GM21619 (cell line): ENCODE results near the gene RRAD.
"Not testable (repeated sequence)": the region's sequence is repeated elsewhere in the genome, so short reads cannot be mapped to it uniquely, and the experiment has no call there.

Experiments used
- ATAC-seq: cut with Tn5 transposase; IDR thresholded peaks from one replicate; pipeline ENCODE4 v1.9.1; 2021; ENCODE audit not compliant: unreplicated experiment

Gene RRAD

GRCh38 chr16:66950971-66951790 lies 25.8 kb upstream of the RRAD start:
- no peak for ATAC-seq

GRCh38 chr16:66950437-66950836 lies 25.1 kb upstream of the RRAD start:
- no peak for ATAC-seq

- ATAC-seq = no peak
Observed at GRCh38 chr16:66949472-66949871, 24.1 kb upstream of the RRAD start.

DNA sequence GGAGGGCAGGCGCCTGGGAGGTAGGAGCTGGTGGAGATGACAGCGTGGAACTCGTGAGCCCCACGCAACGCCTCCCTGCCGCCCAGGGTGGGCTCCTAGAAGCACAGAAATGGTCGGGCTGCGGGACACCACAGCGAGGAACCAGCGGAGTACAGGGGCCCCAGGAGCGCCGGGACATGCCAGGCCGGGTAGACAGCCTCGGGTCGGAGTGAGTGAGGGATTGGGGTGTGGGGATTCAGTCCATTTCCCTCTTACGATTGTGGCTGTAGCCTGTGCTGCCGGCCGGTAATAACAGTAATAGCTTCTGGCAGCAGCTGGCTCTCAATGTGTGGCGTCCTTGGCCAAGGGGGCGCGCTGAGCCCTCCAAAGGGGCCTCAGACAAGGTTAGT lies 23.5 kb upstream of the RRAD start:
- no peak for ATAC-seq

DNA sequence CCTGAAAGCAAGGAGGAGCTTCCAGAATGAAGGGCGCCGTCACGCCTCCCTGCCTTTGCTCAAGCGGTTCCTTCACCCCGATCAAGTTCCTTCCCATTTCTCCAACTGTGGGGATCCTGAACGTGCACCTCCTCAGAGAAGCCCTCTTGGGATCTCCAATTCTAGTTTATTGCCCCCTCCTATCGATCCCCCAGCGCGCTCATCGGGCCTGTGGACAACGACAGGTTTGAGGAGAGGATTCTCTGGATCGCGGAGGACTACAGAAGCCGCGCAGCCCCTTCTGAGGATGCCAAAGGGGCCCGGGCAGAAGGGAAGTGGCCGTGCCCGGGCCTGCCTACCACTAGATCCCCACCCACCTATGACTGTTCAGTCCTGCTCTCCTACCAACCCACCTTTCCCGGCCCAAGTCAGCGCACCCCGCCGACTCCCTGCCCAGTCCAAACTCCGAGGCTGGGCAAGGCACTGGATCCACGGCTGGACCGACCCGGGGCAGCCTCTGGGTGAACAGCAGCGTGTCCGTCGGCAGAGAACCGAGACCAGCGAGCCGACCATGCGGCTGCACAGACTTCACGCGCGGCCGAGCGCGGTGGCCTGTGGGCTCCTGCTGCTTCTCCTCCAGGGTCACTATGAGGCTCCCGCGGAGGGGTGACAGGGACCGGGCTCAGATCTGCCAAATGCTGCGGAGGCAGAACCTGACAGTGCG lies 22.9 kb upstream of the RRAD start:
- no peak for ATAC-seq

DNA sequence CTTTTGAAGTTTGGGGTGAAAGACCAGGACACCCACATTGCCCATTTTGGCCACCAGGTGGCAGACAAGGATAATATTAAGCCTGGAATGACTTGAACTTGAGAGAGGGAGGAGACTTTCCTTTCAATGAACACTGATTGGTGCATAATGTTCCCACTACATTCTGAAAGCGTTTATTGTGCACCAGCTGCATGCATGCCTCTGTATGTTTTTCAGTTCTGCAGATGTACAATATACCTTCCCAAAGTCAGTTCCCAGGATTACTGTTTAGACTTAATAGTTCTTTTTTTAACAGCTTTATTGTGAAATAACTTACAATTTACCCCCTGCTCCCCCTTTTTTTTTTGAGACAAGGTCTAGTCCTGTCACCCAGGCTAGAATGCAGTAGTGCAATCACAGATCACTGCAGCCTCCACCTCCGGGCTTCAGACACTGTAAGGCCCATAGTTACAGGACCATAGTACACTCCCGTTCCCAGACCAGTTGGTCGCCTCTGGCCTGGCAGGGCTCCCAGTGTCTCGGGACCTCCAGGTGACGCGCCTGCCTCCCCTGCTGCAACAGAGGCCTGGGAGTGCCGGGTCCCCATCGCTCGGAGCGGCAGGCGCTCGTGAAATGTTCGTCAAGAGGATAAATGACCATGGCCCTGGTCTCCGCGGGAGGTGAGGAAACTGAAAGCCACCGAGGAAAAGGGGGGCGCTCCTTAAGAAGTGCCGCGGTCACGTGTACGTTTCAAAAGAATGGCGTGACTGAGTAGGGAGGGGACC lies 22.1 kb upstream of the RRAD start:
- ATAC-seq = peak; percentile 72

- ATAC-seq = no peak
Observed at GRCh38 chr16:66946974-66947301, 21.6 kb upstream of the RRAD start.

DNA sequence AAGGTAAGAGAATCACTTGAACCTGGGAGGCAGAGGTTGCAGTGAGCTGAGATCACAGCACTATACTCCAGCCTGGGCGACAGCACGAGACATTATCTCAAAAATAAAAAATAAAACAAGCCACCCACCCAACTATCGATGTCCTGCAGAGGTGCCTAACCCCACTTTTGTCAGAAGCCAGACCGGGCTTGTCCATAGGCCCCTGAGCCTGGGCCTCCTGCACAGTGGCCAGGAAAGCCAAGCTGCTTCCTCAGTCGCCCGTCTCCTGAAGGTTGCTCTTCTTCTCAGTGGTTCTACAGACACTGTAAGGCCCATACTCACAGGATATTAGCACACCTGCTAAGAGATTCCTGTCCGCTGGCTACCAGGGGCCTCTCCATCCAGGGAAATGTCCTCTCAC lies 21.2 kb upstream of the RRAD start:
- no peak for ATAC-seq

DNA sequence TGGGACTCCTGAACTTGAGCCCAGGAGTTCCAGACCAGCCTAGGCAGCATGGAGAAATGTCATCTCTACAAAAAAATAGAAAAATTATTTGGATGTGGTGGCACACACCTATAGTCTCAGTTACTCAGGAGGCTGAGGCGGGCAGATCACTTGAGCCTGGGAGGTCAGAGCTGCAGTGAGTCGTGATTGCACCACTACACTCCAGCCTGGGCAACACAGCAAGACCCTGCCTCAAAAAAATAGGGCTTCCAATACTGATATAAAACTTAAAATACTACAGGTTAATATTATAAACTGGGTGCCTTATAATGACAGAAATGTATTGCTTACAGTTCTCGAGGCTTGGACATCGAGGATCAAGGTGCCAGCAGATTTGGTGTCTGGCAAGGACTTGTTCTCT lies 20.6 kb upstream of the RRAD start:
- ATAC-seq = no peak

- not testable (repeated sequence) for ATAC-seq
Observed at GRCh38 chr16:66944971-66945370, 19.6 kb upstream of the RRAD start.

GRCh38 chr16:66944054-66944441 lies 18.7 kb upstream of the RRAD start:
- ATAC-seq = no peak

GRCh38 chr16:66943426-66944053 lies 18.2 kb upstream of the RRAD start:
- no peak for ATAC-seq

- ATAC-seq = no peak
Observed at GRCh38 chr16:66942981-66943380, 17.6 kb upstream of the RRAD start.

- ATAC-seq = no peak
Observed at GRCh38 chr16:66940236-66940635, 14.9 kb upstream of the RRAD start.

- no peak for ATAC-seq
Observed at GRCh38 chr16:66939366-66939765, 14.0 kb upstream of the RRAD start.

DNA sequence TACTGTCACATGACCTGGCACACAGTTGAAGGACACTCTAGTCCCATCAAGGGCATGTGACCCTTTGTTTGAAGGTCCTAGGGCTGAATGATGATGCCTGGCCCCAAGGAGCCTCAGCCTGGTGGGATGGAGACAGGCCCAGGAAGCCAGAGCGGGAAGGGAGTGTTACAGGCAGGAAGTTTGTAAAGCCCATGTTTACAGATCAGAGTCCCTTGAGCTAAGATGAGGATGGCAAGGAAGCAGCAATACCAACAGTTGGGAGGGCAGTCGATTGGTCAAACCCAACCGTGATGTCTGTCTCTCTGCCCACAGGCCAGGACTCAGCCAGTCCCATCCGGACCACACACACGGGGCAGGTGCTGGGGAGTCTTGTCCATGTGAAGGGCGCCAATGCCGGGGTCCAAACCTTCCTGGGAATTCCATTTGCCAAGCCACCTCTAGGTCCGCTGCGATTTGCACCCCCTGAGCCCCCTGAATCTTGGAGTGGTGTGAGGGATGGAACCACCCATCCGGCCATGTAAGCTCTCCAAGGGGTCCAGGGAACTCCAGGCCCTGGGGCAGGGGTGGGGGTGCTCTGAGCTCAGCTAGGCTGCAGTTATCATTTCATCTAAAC lies 12.5 kb upstream of the RRAD start:
- ATAC-seq = no peak

DNA sequence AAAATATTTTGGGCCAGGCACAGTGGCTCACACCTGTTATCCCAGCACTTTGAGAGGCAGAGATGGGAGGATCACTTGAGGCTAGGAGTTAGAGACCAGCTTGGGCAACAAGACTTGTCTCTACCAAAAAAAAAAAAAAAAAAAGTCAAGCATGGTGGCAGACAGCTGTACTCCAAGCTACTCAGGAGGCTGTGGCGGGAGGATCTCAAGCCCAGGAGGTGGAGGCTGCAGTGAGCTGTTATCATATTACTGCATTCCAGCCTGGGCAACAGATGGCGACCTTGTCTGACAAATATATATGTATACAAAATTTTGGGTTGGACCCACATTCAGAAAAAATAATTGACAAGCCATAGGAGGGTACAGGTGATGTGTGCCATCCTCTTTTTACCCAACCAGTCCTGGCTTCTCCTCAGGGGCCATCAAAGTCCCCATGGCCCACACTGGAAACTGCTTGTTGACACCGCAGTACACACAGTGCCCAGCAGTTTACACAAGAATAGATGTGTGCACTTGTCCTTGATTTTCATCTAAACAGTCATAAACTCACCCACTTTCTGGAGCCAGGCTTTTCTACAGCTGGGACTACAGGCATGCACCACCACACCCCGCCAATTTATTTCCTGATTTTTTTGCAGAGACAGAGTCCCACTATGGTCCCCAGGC lies 11.7 kb upstream of the RRAD start:
- ATAC-seq = no peak

DNA sequence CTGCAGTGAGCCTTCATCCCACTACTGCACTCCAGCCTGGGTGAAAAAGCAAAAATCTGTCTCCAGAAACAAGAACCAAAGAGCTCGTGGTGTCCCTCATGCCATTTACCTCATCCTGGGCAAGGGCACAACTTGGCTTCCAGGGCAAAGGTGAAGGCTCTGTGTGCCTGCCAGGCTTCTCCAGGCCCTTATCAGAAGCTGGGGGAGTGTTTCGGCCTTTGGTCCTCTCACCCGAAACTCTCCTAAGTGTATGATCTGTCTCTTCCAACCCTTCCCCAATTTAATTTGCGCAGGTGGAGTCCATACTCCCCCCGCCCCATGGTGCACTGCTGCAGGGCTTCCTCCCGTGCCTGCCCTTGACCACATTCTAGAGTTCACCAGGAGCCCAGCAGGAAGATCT lies 11.1 kb upstream of the RRAD start:
- ATAC-seq = no peak

- no peak for ATAC-seq
Observed at GRCh38 chr16:66935314-66936011, 10.1 kb upstream of the RRAD start, which contains the start of gene CES2. CES2 (plus strand) TSS chr16:66935516; CDS start chr16:66935636, 120 bp downstream.

DNA sequence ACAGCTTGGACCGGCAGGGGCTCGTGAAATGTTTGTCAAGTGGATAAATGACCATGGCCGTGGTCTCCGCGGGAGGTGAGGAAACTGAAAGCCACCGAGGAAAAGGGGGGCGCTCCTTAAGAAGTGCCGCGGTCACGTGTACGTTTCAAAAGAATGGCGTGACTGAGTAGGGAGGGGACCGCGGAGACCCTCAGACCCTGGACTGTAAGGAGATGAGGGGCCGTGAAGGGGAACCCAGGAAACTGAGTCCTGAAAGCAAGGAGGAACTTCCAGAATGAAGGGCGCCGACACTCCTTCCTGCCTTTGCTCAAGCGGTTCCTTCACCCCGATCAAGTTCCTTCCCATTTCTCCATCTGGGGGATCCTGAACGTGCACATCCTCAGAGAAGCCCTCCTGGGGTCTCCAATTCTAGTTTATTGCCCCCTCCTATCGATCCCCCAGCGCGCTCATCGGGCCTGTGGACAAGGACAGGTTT lies 9.5 kb upstream of the RRAD start:
- peak; percentile 13 for ATAC-seq
